Measurements from ENCODE around the gene CD48. TPM values are rescaled to one million over a fixed set of nuclear protein-coding genes. Genes with fewer than 3 reads are reported as not detected.

Gene CD48
- total and polyA plus RNA-seq, 2 experiments from 2014 or later = not detected

GRCh38 chr1:160741612-160742348 lies 30.2 kb upstream of the CD48 start:
- no peak for DNase-seq
- no peak overlapping the region for H3K27ac ChIP-seq
- no peak overlapping the region for H3K4me2 ChIP-seq (ENCODE audit: unreplicated experiment)
- no peaks in the 10 kb centered on the region for H3K9me2 ChIP-seq (ENCODE audit: insufficient read depth)
- in situ Hi-C loops (cut with MboI) = no loop called here
- WGBS, 2 experiments (ENCODE audit: low coverage in 1 of 2, low lambda C conversion rate in 2 of 2, missing lambda C conversion rate in 2 of 2) = 24 to 33% methylated on average over 5 of the region's 5 CpGs
- H3F3A ChIP-seq (ENCODE audit: insufficient read depth) = no peaks in the 10 kb centered on the region
- H3K4me1 ChIP-seq (ENCODE audit: insufficient read depth) = no peaks in the 10 kb centered on the region
- H3K79me2 ChIP-seq (ENCODE audit: insufficient read depth) = no peaks in the 10 kb centered on the region
- H3K9me3 ChIP-seq (ENCODE audit: low read depth) = no peaks in the 10 kb centered on the region
- no peaks in the 10 kb centered on the region for H4K20me1 ChIP-seq (ENCODE audit: insufficient read depth)
- H3K36me3 ChIP-seq (ENCODE audit: low read depth) = no peaks in the 10 kb centered on the region
- no peaks in the 10 kb centered on the region; the same call in 1 of the 2 replicates for H3K27me3 ChIP-seq (replicated peaks; ENCODE audit: insufficient read depth)
- H3K4me3 ChIP-seq = no peak overlapping the region
- no peak for TF ChIP-seq EZH2 (IDR thresholded peaks at IDR 0.05; ENCODE audit: insufficient read depth, poor library complexity, severe bottlenecking)
- no peak for TF ChIP-seq EZH2phosphoT487 (IDR thresholded peaks at IDR 0.05; ENCODE audit: insufficient read depth, low read depth)
- H2AFZ ChIP-seq = no peak overlapping the region
- no peak overlapping the region for H3K9ac ChIP-seq

- WGBS, 2 experiments (ENCODE audit: low coverage in 1 of 2, low lambda C conversion rate in 2 of 2, missing lambda C conversion rate in 2 of 2) = 26 to 36% methylated on average over 4 of the region's 4 CpGs
- in situ Hi-C loops (cut with MboI) = no loop called here
- H3K9ac ChIP-seq = no peak overlapping the region
- no peak overlapping the region for H3K4me2 ChIP-seq (ENCODE audit: unreplicated experiment)
- TF ChIP-seq EZH2 (IDR thresholded peaks at IDR 0.05; ENCODE audit: insufficient read depth, poor library complexity, severe bottlenecking) (no peak), EZH2phosphoT487 (IDR thresholded peaks at IDR 0.05; ENCODE audit: insufficient read depth, low read depth) (no peak)
- no peaks in the 10 kb centered on the region for H3K4me1 ChIP-seq (ENCODE audit: insufficient read depth)
- no peak overlapping the region for H2AFZ ChIP-seq
- no peak overlapping the region for H3K27ac ChIP-seq
- no peaks in the 10 kb centered on the region for H3K9me2 ChIP-seq (ENCODE audit: insufficient read depth)
- H3K4me3 ChIP-seq = no peak overlapping the region
- DNase-seq = no peak
- H3K27me3 ChIP-seq (replicated peaks; ENCODE audit: insufficient read depth) = no peaks in the 10 kb centered on the region; the same call in 1 of the 2 replicates
- no peaks in the 10 kb centered on the region for H3F3A ChIP-seq (ENCODE audit: insufficient read depth)
- H3K36me3 ChIP-seq (ENCODE audit: low read depth) = no peaks in the 10 kb centered on the region
- no peaks in the 10 kb centered on the region for H3K9me3 ChIP-seq (ENCODE audit: low read depth)
- H3K79me2 ChIP-seq (ENCODE audit: insufficient read depth) = no peaks in the 10 kb centered on the region
- H4K20me1 ChIP-seq (ENCODE audit: insufficient read depth) = no peaks in the 10 kb centered on the region
Measured at GRCh38 chr1:160741092-160741501, 29.5 kb upstream of the CD48 start.

- no peaks in the 10 kb centered on the region for H3K36me3 ChIP-seq (ENCODE audit: low read depth)
- H4K20me1 ChIP-seq (ENCODE audit: insufficient read depth) = no peaks in the 10 kb centered on the region
- no peaks in the 10 kb centered on the region for H3K9me2 ChIP-seq (ENCODE audit: insufficient read depth)
- in situ Hi-C loops (cut with MboI) = no loop called here
- H3K9me3 ChIP-seq (ENCODE audit: low read depth) = no peaks in the 10 kb centered on the region
- no peaks in the 10 kb centered on the region for H3K79me2 ChIP-seq (ENCODE audit: insufficient read depth)
- TF ChIP-seq EZH2 (IDR thresholded peaks at IDR 0.05; ENCODE audit: insufficient read depth, poor library complexity, severe bottlenecking) = no peak
- TF ChIP-seq EZH2phosphoT487 (IDR thresholded peaks at IDR 0.05; ENCODE audit: insufficient read depth, low read depth) = no peak
- H3K4me2 ChIP-seq (ENCODE audit: unreplicated experiment) = no peak overlapping the region
- no peaks in the 10 kb centered on the region for H3K4me1 ChIP-seq (ENCODE audit: insufficient read depth)
- H3K27me3 ChIP-seq (replicated peaks; ENCODE audit: insufficient read depth) = no peaks in the 10 kb centered on the region; the same call in 1 of the 2 replicates
- 19 to 22% methylated on average over 5 of the region's 5 CpGs for WGBS, 2 experiments (ENCODE audit: low coverage in 1 of 2, low lambda C conversion rate in 2 of 2, missing lambda C conversion rate in 2 of 2)
- DNase-seq = no peak
- no peak overlapping the region for H2AFZ ChIP-seq
- H3K4me3 ChIP-seq = no peak overlapping the region
- no peaks in the 10 kb centered on the region for H3F3A ChIP-seq (ENCODE audit: insufficient read depth)
- H3K27ac ChIP-seq = no peak overlapping the region
- no peak overlapping the region for H3K9ac ChIP-seq
Measured at GRCh38 chr1:160740133-160740688, 28.6 kb upstream of the CD48 start.

DNA sequence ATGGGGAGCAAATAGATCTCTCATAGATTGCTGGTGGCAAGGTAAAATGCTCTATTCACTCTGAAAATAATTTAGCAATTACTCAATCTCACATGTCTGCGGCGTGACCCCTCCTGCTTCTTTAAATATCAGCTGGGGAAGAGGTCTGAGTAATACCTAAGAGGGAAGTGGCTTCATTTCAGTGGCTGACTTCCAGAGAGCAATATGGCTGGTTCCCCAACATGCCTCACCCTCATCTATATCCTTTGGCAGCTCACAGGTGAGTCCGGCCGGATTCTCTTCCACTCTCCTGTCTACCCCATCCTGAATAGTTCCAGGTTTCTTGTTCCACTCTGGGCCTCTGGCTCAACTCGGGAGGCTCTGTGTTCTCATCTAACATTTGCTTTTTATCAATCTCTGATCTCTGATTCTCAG lies 27.5 kb upstream of the CD48 start, which contains the start of gene SLAMF7:
Gene SLAMF7 (plus strand): TSS at position 150 of the 414 bp plus-strand sequence. CDS start 55 bp downstream, at position 205.
- 25 to 27% methylated on average over 5 of the region's 5 CpGs for WGBS, 2 experiments (ENCODE audit: low coverage in 1 of 2, low lambda C conversion rate in 2 of 2, missing lambda C conversion rate in 2 of 2)
- H2AFZ ChIP-seq = no peak within 1 kb of the TSS
- H3K79me2 ChIP-seq (ENCODE audit: insufficient read depth) = no peaks in the 10 kb centered on the region
- no peaks in the 10 kb centered on the region for H3K9me2 ChIP-seq (ENCODE audit: insufficient read depth)
- in situ Hi-C loops (cut with MboI) = no loop called here
- H3K36me3 ChIP-seq (ENCODE audit: low read depth) = no peaks in the 10 kb centered on the region
- H4K20me1 ChIP-seq (ENCODE audit: insufficient read depth) = no peaks in the 10 kb centered on the region
- H3K4me1 ChIP-seq (ENCODE audit: insufficient read depth) = no peaks in the 10 kb centered on the region
- H3K9me3 ChIP-seq (ENCODE audit: low read depth) = no peaks in the 10 kb centered on the region
- no peak within 1 kb of the TSS for H3K27ac ChIP-seq
- no peaks in the 10 kb centered on the region for H3F3A ChIP-seq (ENCODE audit: insufficient read depth)
- no peak for TF ChIP-seq EZH2phosphoT487 (IDR thresholded peaks at IDR 0.05; ENCODE audit: insufficient read depth, low read depth)
- no peak for TF ChIP-seq EZH2 (IDR thresholded peaks at IDR 0.05; ENCODE audit: insufficient read depth, poor library complexity, severe bottlenecking)
- no peak within 1 kb of the TSS for H3K9ac ChIP-seq
- DNase-seq = no peak
- no peak within 1 kb of the TSS for H3K4me2 ChIP-seq (ENCODE audit: unreplicated experiment)
- H3K27me3 ChIP-seq (replicated peaks; ENCODE audit: insufficient read depth) = no peaks in the 10 kb centered on the region; the same call in 1 of the 2 replicates
- no peak within 1 kb of the TSS for H3K4me3 ChIP-seq
